NCI-H1694 treated with DMSO at 0.1 percent for 48 hours (cell line): Measurements from ENCODE around the gene PRICKLE2.
"Not testable (repeated sequence)": the region's sequence is repeated elsewhere in the genome, so short reads cannot be mapped to it uniquely, and the experiment has no call there.

Source experiments
- DNase-seq: peaks from one replicate; lab custom pipeline; 2025; lab: John Stamatoyannopoulos, UW

PRICKLE2 gene

DNA sequence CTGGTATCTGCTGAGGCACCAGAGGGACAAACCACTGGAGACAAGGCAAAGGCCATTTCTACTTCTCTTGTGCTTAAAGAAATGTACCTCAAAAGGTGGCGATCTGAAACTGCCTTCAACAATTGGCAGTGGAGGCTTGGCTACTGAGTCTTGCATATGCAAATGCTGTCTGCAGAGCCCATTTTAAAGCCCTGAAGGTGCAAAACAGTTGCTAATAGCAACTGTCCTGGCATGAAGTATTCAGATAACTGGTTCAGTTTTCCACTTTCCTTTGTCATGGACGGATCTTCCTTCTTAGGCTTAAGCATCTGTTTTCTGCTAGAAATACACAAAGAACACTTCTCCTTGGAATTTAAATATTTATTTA lies 130.6 kb downstream of the PRICKLE2 start:
- DNase-seq = no peak

DNA sequence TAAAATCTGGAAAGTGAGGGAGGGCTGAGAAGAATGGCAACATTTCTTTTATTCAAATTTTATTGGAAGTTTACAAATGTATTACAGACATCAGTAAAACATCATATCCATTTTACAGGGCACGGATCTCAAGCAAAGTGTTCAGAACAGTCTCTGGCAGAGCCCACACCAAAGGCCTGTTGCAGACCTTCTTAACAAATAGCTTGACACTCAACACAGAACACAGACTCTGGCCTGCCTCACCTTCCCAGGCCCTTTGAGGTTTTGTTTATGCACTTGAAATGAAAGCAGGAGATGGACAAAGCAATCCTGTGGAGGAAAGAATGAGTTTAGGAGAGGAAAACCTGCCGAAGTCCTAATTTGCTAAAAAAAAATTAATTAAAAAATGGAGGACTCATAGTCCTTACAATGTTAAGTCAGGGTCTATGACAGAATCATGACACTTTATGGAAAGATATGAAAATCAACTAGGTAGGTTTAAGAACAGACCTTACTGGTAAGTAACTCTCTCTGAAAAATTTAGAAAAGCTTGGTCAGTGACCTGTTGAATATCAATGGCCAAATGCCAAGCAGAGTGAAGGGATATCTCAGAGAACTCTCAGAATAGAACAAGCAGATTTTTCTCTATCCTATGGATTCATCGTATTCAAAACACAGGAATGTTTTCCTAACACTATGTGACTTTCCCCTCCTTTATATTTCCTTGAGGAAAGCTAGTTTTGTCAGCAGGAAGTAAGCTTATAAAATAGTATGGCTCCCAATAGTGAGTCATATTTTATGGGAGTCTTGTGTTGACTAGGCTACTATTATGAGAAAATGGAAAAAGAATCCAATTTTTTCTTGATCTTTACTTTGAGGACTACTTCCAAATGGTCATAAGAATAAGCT lies 131.2 kb downstream of the PRICKLE2 start:
- no peak for DNase-seq

DNA sequence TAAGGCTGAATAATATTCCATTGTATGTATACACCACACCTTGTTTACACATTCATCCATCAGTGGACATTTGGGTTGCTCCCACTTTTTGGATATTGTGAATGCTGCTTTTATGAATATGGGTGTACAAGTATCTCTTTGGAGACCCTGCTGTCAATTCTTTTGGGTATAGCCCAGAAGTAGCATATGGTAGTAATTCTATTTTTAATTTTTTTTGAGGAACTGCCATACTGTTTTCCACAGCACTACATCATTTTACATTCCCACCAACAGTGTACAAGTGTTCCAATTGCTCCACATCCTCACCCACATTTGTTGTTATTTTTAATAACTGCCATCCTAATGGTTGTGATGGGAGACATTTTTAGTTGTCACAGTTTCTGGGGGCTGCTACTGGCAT lies 132.1 kb downstream of the PRICKLE2 start:
- DNase-seq = no peak

- DNase-seq = no peak
Observed at GRCh38 chr3:64091501-64091900, 133.8 kb downstream of the PRICKLE2 start.

- not testable (repeated sequence) for DNase-seq
Observed at GRCh38 chr3:64089386-64089785, 135.9 kb downstream of the PRICKLE2 start.

- DNase-seq = no peak
Observed at GRCh38 chr3:64088408-64089205, 136.7 kb downstream of the PRICKLE2 start.

DNA sequence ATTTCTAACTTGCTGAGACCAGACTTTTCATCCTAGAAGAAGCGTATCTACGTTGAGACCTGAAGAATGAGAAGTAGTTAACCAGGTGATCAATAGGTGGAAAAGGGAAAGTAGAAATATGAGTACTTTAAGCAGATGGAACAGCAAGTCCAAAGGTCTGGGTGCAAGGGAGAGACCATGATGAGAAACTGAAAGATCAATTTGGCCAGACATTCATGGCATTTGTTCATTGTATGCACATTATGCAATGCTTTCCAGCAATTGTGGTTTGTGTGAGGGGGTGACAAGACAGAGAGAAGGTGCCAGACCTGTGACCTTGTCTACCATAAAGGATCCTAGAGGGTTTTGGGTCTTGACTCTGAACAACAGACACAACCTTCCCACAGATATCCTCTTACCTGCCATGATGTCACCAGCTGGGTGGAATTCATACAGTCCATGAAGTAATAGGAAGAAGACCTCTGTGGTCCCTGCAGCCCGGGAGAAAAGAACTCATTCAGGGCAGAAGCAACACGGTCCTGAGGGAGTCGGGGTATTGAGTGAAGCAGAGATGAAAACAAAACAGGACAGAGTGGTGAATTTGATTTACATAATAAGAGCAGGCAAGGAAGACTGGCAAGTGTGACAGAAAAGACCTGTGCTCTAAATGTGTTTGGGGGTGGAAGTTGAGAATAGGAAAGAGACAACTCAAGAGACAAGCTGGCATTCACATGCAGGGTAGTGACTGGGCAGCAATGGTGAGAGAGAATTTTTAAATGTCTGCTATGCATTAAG lies 138.6 kb downstream of the PRICKLE2 start:
- no peak for DNase-seq

- DNase-seq = no peak
Observed at GRCh38 chr3:64084640-64085039, 140.6 kb downstream of the PRICKLE2 start.

GRCh38 chr3:64083575-64083974 lies 141.7 kb downstream of the PRICKLE2 start:
- DNase-seq = no peak

- no peak for DNase-seq
Observed at GRCh38 chr3:64082961-64083541, 142.2 kb downstream of the PRICKLE2 start.

GRCh38 chr3:64082411-64082810 lies 142.9 kb downstream of the PRICKLE2 start:
- DNase-seq = no peak

- no peak for DNase-seq
Observed at GRCh38 chr3:64081235-64081630, 144.0 kb downstream of the PRICKLE2 start.

- no peak for DNase-seq
Observed at GRCh38 chr3:64080616-64081234, 144.5 kb downstream of the PRICKLE2 start.

GRCh38 chr3:64079369-64080150 lies 145.7 kb downstream of the PRICKLE2 start:
- DNase-seq = peak; percentile 72

GRCh38 chr3:64078966-64079365 lies 146.3 kb downstream of the PRICKLE2 start:
- DNase-seq = no peak

DNA sequence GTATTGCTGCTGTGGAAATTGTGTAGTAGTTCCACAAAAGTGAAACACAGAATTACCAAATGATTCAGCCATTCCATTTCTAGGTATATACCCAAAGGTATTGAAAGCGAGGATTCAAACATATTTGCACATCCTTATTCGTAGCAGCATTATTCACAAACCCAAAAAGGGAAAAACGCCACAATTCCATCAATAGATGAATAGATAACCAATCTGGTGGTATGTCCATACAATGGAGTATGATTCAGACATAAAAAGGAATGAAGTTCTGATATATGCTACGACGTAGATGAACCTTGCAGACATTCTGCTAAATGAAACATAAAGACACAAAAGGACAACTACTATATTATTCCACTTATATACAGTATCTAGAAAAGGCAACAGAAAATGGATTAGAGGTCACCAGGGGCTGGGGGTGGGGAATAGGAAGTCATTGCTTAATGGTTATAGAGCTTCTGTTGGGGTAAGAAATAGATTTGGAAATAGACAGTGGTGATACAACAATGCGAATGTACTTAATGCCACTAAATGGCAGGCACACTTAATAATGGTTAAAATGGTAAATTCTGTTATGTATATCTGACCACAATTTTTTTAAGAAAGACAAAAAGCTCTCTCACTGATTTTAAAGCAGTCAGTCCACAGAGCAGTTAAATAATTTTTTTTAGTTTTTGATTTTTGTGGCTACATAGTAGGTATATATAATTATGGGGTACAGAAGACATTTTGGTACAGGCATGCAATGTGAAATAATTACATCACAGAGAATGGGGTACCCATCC lies 150.2 kb downstream of the PRICKLE2 start:
- DNase-seq = no peak

GRCh38 chr3:64074060-64074459 lies 151.2 kb downstream of the PRICKLE2 start:
- no peak for DNase-seq

GRCh38 chr3:64073158-64073761 lies 152.0 kb downstream of the PRICKLE2 start:
- no peak for DNase-seq

- no peak for DNase-seq
Observed at GRCh38 chr3:64072126-64072525, 153.1 kb downstream of the PRICKLE2 start.

- DNase-seq = no peak
Observed at GRCh38 chr3:64070704-64071103, 154.6 kb downstream of the PRICKLE2 start.
